Testis (tissue), 2 donors: ENCODE results near the gene WDR20.

Source experiments
- CTCF ChIP-seq, 3 experiments: fragments of 450-650 bp in 2 of 3; fragments of 200-600 bp in 1 of 3; sonication (generic) in 1 of 3; IDR thresholded peaks; one replicate each; pipeline ENCODE4 v1.5.1; 2016 to 2019; ENCODE audit warnings: antibody characterized with exemption in 3 of 3, mild to moderate bottlenecking in 2 of 3, moderate library complexity in 1 of 3
- POLR2A ChIP-seq: fragments of 450-650 bp; IDR thresholded peaks from one replicate; pipeline ENCODE4 v1.6.1; 2017; ENCODE audit warnings: antibody characterized with exemption, mild to moderate bottlenecking, moderate library complexity

- TF ChIP-seq POLR2A (no peak), CTCF (IDR thresholded peaks at IDR 0.05) (no peak)
Observed at GRCh38 chr14:102158797-102159196, 19.1 kb downstream of the WDR20 start.
